ENCODE results near the gene CD55. TPM values are rescaled to one million over a fixed set of nuclear protein-coding genes. Genes with fewer than 3 reads are reported as not detected.
"Not testable (repeated sequence)": the region's sequence is repeated elsewhere in the genome, so short reads cannot be mapped to it uniquely, and the experiment has no call there.

CD55 gene
- polyA plus RNA-seq, 2 donors: 48.6 to 118 TPM

GRCh38 chr1:207314816-207315215 is 6.7 kb upstream of the CD55 start:
- Histone ChIP-seq H3K27ac (ENCODE audit: low read depth in 2 of 2, low read length in 1 of 2) (no peak overlapping the region), H3K4me1 (ENCODE audit: control insufficient read depth in 2 of 2, insufficient read depth in 2 of 2, low read length in 1 of 2) (peaks cover 0 to 6% of the 10 kb centered on the region in 2 donors), H3K4me3 (ENCODE audit: low read depth in 1 of 2, low read length in 2 of 2) (no peak overlapping the region), H3K9me3 (ENCODE audit: control insufficient read depth in 2 of 2, insufficient read depth in 1 of 2, low read depth in 1 of 2, low read length in 1 of 2) (no peaks in the 10 kb centered on the region), H3K27me3 (ENCODE audit: control insufficient read depth in 1 of 2, insufficient read depth in 2 of 2, low read length in 2 of 2) (no peaks in the 10 kb centered on the region), H3K36me3 (ENCODE audit: control insufficient read depth in 2 of 2, insufficient read depth in 2 of 2, low read length in 1 of 2) (no peaks in the 10 kb centered on the region)

- Histone ChIP-seq H3K4me3 (ENCODE audit: low read depth in 1 of 2, low read length in 2 of 2) (no peak overlapping the region), H3K27ac (ENCODE audit: low read depth in 2 of 2, low read length in 1 of 2) (no peak overlapping the region), H3K36me3 (ENCODE audit: control insufficient read depth in 2 of 2, insufficient read depth in 2 of 2, low read length in 1 of 2) (no peaks in the 10 kb centered on the region), H3K27me3 (ENCODE audit: control insufficient read depth in 1 of 2, insufficient read depth in 2 of 2, low read length in 2 of 2) (no peaks in the 10 kb centered on the region), H3K9me3 (ENCODE audit: control insufficient read depth in 2 of 2, insufficient read depth in 1 of 2, low read depth in 1 of 2, low read length in 1 of 2) (no peaks in the 10 kb centered on the region), H3K4me1 (ENCODE audit: control insufficient read depth in 2 of 2, insufficient read depth in 2 of 2, low read length in 1 of 2) (peaks cover 0 to 6% of the 10 kb centered on the region in 2 donors)
- WGBS, 2 donors: 97% methylated on average over 3 of the region's 3 CpGs
Measured at GRCh38 chr1:207315435-207315834, 6.0 kb upstream of the CD55 start.

- Histone ChIP-seq H3K4me1 (ENCODE audit: control insufficient read depth in 2 of 2, insufficient read depth in 2 of 2, low read length in 1 of 2) (peaks cover 0 to 7% of the 10 kb centered on the region in 2 donors), H3K27ac (ENCODE audit: low read depth in 2 of 2, low read length in 1 of 2) (peak overlapping the region; percentile 48 to 59)
Measured at GRCh38 chr1:207316141-207316540, 5.3 kb upstream of the CD55 start.

GRCh38 chr1:207316622-207317391 is 4.7 kb upstream of the CD55 start:
- no peaks in the 10 kb centered on the region for H3K27me3 ChIP-seq (ENCODE audit: control insufficient read depth in 1 of 2, insufficient read depth in 2 of 2, low read length in 2 of 2)
- peaks cover 0 to 7% of the 10 kb centered on the region in 2 donors for H3K4me1 ChIP-seq (ENCODE audit: control insufficient read depth in 2 of 2, insufficient read depth in 2 of 2, low read length in 1 of 2)
- H3K4me3 ChIP-seq (ENCODE audit: low read depth in 1 of 2, low read length in 2 of 2): no peak overlapping the region
- H3K9me3 ChIP-seq (ENCODE audit: control insufficient read depth in 2 of 2, insufficient read depth in 1 of 2, low read depth in 1 of 2, low read length in 1 of 2): no peaks in the 10 kb centered on the region
- 44 to 45% methylated on average over 6 of the region's 6 CpGs for WGBS, 2 donors
- H3K27ac ChIP-seq (ENCODE audit: low read depth in 2 of 2, low read length in 1 of 2): peak overlapping the region; percentile 63 to 83
- no peaks in the 10 kb centered on the region for H3K36me3 ChIP-seq (ENCODE audit: control insufficient read depth in 2 of 2, insufficient read depth in 2 of 2, low read length in 1 of 2)

More at GRCh38 chr1:207316141-207316540, 5.3 kb upstream of the CD55 start:
- Histone ChIP-seq H3K27me3 (ENCODE audit: control insufficient read depth in 1 of 2, insufficient read depth in 2 of 2, low read length in 2 of 2) (no peaks in the 10 kb centered on the region), H3K4me3 (ENCODE audit: low read depth in 1 of 2, low read length in 2 of 2) (no peak overlapping the region), H3K9me3 (ENCODE audit: control insufficient read depth in 2 of 2, insufficient read depth in 1 of 2, low read depth in 1 of 2, low read length in 1 of 2) (no peaks in the 10 kb centered on the region), H3K36me3 (ENCODE audit: control insufficient read depth in 2 of 2, insufficient read depth in 2 of 2, low read length in 1 of 2) (no peaks in the 10 kb centered on the region)

GRCh38 chr1:207317561-207317960 is 3.9 kb upstream of the CD55 start:
- Histone ChIP-seq H3K36me3 (ENCODE audit: control insufficient read depth in 2 of 2, insufficient read depth in 2 of 2, low read length in 1 of 2) (no peaks in the 10 kb centered on the region), H3K9me3 (ENCODE audit: control insufficient read depth in 2 of 2, insufficient read depth in 1 of 2, low read depth in 1 of 2, low read length in 1 of 2) (no peaks in the 10 kb centered on the region), H3K4me3 (ENCODE audit: low read depth in 1 of 2, low read length in 2 of 2) (no peak overlapping the region), H3K27me3 (ENCODE audit: control insufficient read depth in 1 of 2, insufficient read depth in 2 of 2, low read length in 2 of 2) (no peaks in the 10 kb centered on the region), H3K4me1 (ENCODE audit: control insufficient read depth in 2 of 2, insufficient read depth in 2 of 2, low read length in 1 of 2) (peaks cover 0 to 7% of the 10 kb centered on the region in 2 donors), H3K27ac (ENCODE audit: low read depth in 2 of 2, low read length in 1 of 2) (peak overlapping the region in 1 of 2 donors; percentile 63)
- 87 to 89% methylated on average over 3 of the region's 3 CpGs for WGBS, 2 donors

- Histone ChIP-seq H3K27me3 (ENCODE audit: control insufficient read depth in 1 of 2, insufficient read depth in 2 of 2, low read length in 2 of 2) (no peaks in the 10 kb centered on the region), H3K4me1 (ENCODE audit: control insufficient read depth in 2 of 2, insufficient read depth in 2 of 2, low read length in 1 of 2) (peaks cover 0 to 7% of the 10 kb centered on the region in 2 donors), H3K36me3 (ENCODE audit: control insufficient read depth in 2 of 2, insufficient read depth in 2 of 2, low read length in 1 of 2) (no peaks in the 10 kb centered on the region), H3K4me3 (ENCODE audit: low read depth in 1 of 2, low read length in 2 of 2) (no peak overlapping the region), H3K27ac (ENCODE audit: low read depth in 2 of 2, low read length in 1 of 2) (no peak overlapping the region), H3K9me3 (ENCODE audit: control insufficient read depth in 2 of 2, insufficient read depth in 1 of 2, low read depth in 1 of 2, low read length in 1 of 2) (no peaks in the 10 kb centered on the region)
- 83 to 84% methylated on average over 3 of the region's 3 CpGs for WGBS, 2 donors
Measured at GRCh38 chr1:207318072-207318619, 3.3 kb upstream of the CD55 start.

GRCh38 chr1:207319199-207319598 is 2.3 kb upstream of the CD55 start:
- peaks cover 0 to 7% of the 10 kb centered on the region in 2 donors for H3K4me1 ChIP-seq (ENCODE audit: control insufficient read depth in 2 of 2, insufficient read depth in 2 of 2, low read length in 1 of 2)
- no peaks in the 10 kb centered on the region for H3K9me3 ChIP-seq (ENCODE audit: control insufficient read depth in 2 of 2, insufficient read depth in 1 of 2, low read depth in 1 of 2, low read length in 1 of 2)
- H3K27ac ChIP-seq (ENCODE audit: low read depth in 2 of 2, low read length in 1 of 2): peak overlapping the region; percentile 10 to 22
- H3K36me3 ChIP-seq (ENCODE audit: control insufficient read depth in 2 of 2, insufficient read depth in 2 of 2, low read length in 1 of 2): no peaks in the 10 kb centered on the region
- H3K27me3 ChIP-seq (ENCODE audit: control insufficient read depth in 1 of 2, insufficient read depth in 2 of 2, low read length in 2 of 2): no peaks in the 10 kb centered on the region
- H3K4me3 ChIP-seq (ENCODE audit: low read depth in 1 of 2, low read length in 2 of 2): no peak overlapping the region

- peak overlapping the region; percentile 41 to 60 for H3K27ac ChIP-seq (ENCODE audit: low read depth in 2 of 2, low read length in 1 of 2)
- not testable (repeated sequence) for H3K4me1 ChIP-seq (ENCODE audit: control insufficient read depth in 2 of 2, insufficient read depth in 2 of 2, low read length in 1 of 2)
- WGBS, 2 donors: 53 to 63% methylated on average over 1 of the region's 1 CpG
Measured at GRCh38 chr1:207320105-207320504, 1.4 kb upstream of the CD55 start.

GRCh38 chr1:207321790-207322645 is 540 bp downstream of the CD55 start:
- Histone ChIP-seq H3K36me3 (ENCODE audit: control insufficient read depth in 2 of 2, insufficient read depth in 2 of 2, low read length in 1 of 2) (no peaks in the 10 kb centered on the region), H3K4me1 (ENCODE audit: control insufficient read depth in 2 of 2, insufficient read depth in 2 of 2, low read length in 1 of 2) (peaks cover 0 to 2% of the 10 kb centered on the region in 2 donors), H3K4me3 (ENCODE audit: low read depth in 1 of 2, low read length in 2 of 2) (peak overlapping the region; percentile 84 to 98), H3K27ac (ENCODE audit: low read depth in 2 of 2, low read length in 1 of 2) (peak overlapping the region; percentile 91 to 100), H3K9me3 (ENCODE audit: control insufficient read depth in 2 of 2, insufficient read depth in 1 of 2, low read depth in 1 of 2, low read length in 1 of 2) (no peaks in the 10 kb centered on the region), H3K27me3 (ENCODE audit: control insufficient read depth in 1 of 2, insufficient read depth in 2 of 2, low read length in 2 of 2) (no peaks in the 10 kb centered on the region)
- WGBS, 2 donors: 2 to 3% methylated on average over 35 to 37 of the region's 37 CpGs

More at GRCh38 chr1:207320105-207320504, 1.4 kb upstream of the CD55 start:
- not testable (repeated sequence) for H3K4me3 ChIP-seq (ENCODE audit: low read depth in 1 of 2, low read length in 2 of 2); H3K27me3 ChIP-seq (ENCODE audit: control insufficient read depth in 1 of 2, insufficient read depth in 2 of 2, low read length in 2 of 2); H3K9me3 ChIP-seq (ENCODE audit: control insufficient read depth in 2 of 2, insufficient read depth in 1 of 2, low read depth in 1 of 2, low read length in 1 of 2); H3K36me3 ChIP-seq (ENCODE audit: control insufficient read depth in 2 of 2, insufficient read depth in 2 of 2, low read length in 1 of 2)

All from esophagus (tissue), 2 donors.